ENCODE results near the gene SUPT5H.
A peak's percentile ranks its signal among the peaks of the same experiment; 100 is the strongest.

The SUPT5H gene

DNA sequence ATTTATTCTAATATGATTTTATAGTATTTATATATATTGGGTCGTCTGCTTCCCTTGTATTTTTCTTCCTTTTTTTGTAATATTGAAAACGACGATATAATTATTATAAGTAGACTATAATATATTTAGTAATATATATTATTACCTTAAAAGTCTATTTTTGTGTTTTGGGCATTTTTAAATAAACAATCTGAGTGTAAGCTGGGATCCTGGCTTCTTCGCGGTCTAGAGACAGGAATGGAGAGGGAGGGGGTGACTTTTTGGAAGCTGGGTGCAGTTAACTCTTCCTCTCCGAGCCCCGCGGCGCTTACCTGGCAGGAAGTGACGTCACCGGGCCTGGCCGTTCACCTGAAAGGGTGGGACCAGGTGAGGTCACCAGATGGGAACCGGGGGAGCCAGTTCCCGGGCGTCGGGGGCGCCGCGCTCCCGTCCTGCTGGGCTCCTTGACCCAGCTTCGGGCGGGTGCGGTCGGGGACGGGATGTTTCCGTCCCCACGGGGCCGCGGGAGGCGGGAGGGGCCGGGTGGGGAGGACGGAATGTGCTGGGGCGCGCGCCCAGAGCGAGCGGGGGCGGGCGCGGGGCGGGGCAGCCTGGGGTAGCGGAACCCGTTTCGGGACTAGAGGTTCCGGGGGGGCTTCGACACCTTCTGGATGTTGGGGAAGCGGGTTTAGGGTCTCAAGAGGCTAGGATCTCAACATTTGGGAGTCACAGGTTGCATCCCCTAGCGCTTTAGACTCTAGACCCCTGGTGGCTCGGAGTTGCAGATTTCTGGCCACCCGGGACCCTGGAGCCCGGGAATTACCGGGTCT is 36.0 kb upstream of the SUPT5H start:
- peak; percentile 59 for DNase-seq

DNA sequence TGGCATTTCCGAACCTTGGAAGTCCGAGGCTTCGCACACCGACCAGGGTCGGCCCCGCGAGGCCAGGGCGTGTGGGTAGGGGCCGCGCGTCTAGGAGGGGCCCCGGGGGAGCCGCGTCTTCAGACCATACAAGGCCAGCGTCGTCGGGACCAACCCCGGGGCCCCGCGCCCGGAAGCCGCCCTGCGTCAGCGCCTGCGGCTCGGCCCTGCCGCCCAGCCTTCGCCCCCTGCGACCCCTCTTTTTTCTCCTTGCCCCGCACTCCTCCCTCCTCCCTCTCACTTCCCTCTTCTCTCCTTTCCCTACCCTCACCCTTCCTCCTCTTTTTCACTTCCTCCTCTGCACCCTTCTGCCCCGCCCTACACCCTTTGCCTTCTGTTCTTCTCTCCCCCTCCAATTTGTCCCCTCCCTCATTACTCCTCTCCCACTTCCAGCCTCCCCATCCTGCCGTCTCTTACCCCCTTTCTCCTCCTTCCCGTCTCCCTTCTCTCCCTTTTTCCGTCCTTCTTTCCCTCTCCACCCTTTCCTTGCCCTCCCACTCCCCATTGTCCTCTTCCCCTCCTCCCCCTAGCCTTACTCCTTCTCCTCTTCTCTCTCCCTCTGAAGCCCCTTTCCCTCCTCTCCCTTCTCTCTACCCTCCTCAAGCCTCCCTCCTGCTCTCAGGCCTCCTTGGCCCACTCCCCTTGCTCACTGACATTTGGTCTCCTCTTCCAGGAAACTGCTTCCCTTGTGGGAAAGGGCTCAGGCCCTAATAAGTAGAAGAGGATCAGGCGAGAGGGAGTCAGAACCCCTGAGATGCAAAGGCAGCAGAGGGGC is 35.2 kb upstream of the SUPT5H start:
- peak; percentile 57 for DNase-seq

DNA sequence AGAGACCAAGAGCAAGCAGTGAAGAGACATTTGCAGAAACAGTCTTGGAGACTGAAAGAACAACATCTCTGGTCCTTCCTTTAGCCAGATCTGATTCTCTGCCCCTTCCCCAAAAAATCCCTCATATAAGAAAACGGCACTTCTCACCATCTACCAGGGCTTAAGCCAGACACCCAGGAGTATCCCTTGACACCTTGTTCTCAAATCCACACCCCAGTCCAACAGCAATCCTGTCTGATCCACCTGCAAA is 34.6 kb upstream of the SUPT5H start:
- no peak for DNase-seq

DNA sequence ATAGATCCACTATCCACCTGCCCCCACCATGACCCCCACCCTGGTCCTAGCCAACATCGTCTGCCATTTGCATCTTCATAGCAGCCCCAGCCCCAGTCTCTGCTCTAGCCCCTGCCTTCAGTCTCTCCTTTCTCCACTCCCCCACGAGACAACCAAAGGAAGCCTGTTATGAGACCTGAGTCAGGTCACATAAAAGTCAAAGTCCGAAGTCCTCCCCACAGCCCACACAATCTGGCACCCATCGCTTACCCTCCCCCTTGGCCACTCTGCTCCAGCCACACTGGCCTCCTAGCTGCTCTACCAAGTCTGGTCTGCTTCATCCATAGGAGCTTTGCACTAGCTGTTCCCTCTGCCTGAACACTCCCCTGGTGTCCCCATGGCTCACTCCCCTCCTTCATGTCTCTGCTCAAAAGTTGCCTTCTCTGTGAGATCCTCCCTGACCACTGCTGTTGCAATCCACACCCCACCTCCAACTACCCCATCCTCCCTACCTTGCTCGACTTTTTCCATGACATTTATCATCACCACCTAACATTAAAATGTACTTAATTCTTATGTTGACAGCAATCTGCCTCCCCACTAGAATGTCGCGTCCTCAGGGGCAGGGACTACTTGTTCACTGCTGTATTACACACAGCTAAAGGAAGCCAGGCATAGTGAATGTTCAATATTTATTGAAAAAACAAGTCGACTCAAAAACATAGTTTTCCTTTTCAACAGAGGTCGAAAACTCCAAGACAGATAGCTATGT is 34.1 kb upstream of the SUPT5H start:
- DNase-seq = no peak

DNA sequence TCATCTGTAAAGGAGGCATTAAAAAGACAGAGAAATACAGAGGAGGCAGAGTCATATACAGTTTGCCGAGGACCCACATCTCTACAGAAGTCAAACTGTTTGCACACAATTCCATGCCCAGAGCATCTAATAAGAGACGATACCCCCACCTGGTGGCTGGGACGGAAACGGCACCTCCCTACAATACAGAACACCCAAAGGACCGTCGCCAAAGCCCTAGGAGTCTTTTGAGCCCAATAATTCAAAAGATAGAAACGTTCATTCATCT is 33.6 kb upstream of the SUPT5H start:
- DNase-seq = peak; percentile 92

DNA sequence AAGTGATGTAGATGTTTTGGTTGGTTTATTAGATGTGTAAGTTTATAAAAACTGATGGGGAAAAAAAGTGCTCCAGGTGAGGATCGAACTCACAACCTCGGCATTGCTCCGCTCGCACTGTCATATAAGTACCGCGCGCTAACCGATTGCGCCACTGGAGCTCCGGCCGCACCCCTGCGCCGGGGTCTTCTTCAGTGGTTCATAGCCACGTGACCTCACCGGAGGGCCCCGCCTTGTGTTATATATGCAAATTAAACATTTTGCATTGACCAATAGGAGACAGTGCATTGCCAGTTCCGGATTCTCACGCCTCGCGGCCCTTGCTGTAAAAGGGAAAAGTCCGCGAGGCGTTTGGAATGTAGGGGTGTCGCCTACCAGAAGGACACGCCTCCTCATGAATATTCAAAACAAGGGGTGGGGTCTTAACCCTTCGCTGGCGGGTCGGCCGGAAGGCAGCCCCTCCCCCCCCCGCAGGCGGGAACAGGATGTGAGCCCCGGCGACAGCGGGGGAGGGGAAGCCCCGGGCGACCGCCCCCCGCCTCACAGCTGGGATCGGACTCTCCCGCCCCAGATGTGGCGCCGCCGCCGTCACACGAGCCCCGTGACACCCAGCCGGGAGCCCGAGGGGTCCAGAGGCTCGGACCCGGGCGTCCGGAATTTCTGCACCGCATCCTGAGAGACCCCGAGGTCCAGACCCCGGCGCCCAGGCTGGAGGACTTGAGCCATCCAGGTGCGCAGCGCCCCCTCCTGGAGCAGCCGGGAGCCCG is 33.1 kb upstream of the SUPT5H start, which contains the start of gene PLEKHG2:
Gene PLEKHG2, plus strand, starts transcription at position 570 of the 767 bp plus-strand sequence. CDS start 1,418 bp downstream, outside the sequence.
- peak; percentile 100 for DNase-seq

DNA sequence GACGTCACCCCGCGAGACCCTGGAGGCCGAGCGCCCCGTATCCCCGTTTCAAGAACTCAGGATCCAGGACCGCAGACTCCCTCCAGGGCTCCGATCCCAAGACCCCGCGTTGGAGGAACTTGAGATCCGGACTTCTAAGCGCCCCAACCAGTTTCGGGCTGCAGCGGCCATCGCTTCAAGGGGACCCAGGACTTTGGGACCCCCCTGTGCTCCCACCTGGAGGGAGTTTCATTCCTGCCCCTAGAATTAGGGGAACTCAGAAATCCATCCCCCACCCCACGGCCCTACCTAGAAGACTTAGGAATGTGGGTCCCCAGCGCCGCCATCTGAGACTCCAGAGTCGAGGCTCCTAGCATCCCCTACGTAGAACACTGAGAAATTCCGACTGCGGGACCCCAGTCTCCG is 32.5 kb upstream of the SUPT5H start:
- DNase-seq = no peak

DNA sequence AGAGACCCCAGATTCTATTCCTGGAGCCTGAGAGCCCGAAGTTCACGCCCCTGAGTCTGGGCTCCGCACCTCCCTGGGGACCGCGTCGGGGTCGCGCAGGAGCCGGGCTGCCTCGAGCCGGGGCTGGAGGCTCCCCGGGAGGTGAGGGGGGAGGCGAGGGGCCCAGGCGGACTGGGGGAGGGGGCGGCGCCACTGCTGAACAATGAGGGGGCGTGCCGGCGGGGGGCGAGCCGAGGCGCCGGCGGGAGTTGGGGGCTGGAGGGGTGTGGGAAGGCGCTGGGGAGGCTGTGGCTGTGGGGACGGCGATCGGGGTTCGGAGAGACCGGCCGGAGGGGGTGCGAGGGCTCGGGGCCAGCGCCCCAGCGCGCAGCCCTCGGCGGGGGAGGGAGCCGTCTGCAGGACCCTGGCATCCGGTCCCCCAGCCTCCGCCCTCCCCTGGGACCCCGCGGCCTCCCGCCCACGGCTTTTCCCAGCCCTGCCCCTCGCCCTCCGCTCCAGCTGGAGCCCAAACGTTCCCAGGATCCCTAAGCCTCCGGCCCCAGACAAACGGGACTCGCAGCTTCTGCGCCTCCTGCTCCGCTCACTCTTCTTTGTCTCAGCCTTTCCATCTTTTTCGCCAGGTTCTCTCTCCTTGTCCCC is 32.0 kb upstream of the SUPT5H start:
- DNase-seq = peak; percentile 64

DNA sequence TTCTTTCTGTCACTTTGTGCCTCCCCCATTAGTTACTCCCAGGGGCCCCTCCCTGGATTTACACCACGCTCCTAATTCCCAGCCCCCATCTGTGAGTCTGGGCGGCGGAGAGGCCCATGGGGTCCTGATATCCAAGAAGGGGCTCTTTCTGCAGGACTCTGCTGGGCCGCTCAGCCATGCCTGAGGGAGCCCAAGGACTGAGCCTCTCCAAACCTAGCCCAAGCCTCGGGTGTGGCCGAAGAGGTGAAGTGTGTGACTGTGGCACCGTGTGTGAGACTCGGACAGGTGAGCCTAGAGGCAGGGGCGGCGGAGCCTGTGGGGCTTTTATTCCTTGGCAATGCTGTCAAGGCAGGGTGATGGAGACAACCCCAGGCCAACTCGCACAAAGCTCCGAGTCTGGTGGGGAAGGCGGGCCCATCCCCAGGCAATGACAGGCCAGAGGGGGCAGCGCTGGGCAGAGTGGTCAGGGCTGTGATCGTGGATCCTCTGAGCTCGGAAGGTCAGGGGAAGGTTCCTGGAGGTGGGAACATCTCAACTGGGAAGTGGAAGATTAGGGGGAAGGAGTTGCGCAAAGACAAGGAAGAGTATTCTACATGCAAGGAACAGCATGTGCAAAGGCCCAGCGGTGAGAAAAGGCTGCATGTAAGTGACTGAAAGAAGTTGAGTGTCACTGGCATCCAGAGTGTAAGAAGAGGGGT is 31.3 kb upstream of the SUPT5H start:
- no peak for DNase-seq

DNA sequence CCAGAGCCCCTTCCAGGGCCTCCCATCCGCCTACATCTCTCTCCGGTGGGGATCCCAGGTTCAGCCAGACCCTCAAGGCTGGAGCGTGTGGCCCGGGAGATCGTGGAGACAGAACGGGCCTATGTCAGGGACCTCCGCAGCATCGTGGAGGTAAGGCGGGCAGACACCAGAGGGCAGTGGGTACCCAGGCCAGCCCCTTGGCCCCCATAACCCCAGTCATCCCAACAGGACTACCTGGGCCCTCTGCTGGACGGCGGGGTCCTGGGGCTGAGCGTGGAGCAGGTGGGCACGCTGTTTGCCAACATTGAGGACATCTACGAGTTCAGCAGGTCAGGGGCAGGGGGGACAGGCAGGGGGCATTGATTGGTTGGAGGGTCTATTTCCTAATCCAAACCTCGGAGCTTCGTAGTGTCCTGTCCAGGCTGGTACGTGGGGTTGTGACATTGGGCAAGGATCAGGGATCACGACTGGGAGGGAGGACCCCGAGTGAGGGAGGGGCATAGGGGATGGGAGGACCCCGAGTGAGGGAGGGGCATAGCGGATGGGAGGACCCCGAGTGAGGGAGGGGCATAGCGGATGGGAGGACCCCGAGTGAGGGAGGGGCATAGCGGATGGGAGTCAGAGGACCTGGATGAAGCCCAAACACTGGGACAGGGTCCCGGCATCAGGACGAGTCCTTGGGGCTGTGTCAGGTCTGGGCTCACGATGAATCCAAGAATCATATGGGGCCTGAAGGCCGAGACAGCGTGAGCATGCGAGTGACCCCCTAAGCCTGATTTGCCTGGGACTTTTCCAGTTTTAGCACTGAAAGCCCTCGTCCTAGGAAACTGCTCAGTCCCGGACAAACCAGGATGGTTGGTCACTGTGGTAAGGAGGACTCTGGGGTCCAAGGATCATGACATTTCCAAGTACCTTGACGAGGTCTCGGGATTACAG is 30.0 kb upstream of the SUPT5H start:
- DNase-seq = no peak

DNA sequence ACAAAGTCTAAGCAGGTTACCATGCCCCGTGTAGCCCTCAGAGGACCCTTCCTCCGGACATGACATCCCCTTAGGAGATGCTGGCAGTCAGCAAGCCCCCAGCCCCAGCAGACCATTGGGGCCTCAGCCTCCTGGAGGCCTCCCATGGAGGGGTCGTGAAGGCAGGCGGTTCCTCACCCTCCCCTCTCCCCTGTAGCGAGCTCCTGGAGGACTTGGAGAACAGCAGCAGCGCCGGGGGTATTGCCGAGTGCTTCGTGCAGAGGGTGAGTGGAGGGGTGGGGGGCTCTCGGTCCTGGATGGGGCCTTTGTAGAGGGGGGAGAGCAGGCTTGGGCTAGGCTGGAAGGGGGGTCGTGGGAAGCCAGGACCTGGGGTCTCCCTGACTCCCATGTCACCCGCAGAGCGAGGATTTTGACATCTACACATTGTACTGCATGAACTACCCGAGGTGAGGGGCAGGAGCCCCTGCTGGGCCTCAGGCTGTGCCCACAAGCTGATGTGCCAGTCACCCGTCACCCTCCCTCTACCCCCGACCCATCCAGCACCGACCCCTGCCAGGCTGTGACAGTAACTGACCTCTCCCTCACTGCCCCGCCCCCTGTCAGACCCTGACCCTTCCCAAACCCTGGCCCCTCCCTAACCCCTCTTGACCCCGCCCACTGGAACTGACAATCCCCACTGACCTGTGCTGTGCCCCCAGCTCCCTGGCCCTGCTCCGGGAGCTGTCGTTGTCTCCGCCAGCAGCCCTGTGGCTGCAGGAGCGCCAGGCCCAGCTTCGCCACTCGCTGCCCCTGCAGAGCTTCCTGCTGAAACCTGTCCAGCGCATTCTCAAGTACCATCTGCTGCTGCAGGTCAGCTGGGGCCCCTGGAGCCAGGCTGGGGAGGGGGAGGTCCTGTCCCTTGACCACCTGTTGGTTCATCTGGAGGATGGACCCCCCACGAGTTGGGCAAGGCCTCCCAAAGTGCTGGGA is 28.9 kb upstream of the SUPT5H start:
- no peak for DNase-seq

DNA sequence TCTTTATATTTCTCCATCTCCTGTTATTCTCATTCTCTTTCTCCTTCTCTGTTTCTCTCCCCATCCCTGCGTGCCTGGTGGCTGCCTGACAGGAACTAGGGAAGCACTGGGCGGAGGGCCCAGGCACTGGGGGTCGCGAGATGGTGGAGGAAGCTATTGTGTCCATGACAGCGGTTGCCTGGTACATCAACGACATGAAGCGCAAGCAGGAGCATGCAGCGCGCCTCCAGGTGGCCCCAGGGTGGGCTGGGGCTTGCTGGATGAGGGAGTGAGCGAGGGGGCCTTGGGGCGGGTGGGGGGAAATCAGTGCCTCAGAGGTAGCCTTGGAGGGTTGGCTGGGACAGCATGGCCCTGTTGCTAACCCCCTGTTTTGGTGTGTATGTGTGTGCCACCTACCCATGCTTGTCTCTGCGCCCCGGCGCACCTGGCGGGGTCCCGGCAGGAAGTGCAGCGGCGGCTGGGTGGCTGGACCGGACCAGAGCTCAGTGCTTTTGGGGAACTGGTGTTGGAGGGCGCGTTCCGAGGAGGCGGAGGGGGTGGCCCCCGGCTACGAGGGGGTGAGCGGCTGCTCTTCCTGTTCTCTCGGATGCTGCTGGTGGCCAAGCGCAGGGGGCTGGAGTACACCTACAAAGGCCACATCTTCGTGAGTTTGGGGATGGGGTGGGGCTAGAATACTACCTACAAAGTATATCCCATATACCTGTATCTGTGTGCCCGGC is 27.8 kb upstream of the SUPT5H start:
- DNase-seq = no peak

DNA sequence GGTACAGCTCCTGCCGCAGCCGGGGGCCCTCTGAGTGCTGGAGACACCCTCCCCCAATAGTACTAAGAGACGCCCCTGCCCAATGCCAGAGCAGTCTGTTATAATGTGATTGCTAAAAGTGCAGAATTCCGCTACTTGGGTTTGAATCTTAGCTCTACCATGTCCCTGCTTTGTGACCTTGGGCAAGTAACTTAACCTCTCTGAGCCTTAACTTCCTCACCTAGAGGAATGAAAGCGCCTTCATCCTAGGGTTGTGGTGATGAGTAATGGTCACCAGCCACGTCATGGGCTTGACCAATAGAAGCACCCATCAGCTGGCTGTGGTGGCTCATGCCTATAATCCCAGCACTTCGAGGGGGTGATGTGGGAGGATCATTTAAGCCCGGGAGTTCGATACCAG is 26.4 kb upstream of the SUPT5H start:
- DNase-seq = no peak

DNA sequence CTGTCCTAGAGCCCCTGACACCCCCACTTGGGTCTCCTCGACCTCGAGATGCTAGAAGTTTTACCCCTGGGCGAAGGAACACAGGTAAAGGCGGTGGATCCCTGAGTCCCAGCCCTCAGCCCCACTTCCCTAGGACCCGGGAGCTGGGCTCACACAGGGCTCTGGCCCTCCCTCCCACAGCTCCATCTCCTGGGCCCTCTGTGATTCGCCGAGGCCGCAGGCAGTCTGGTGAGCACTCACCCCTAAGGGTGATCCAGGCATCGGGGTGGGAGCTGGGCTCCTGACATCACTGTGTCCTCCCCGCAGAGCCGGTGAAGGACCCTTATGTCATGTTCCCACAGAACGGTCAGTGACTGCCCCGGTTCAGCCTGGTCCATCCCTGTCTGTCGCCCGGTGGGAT is 24.6 kb upstream of the SUPT5H start:
- no peak for DNase-seq

DNA sequence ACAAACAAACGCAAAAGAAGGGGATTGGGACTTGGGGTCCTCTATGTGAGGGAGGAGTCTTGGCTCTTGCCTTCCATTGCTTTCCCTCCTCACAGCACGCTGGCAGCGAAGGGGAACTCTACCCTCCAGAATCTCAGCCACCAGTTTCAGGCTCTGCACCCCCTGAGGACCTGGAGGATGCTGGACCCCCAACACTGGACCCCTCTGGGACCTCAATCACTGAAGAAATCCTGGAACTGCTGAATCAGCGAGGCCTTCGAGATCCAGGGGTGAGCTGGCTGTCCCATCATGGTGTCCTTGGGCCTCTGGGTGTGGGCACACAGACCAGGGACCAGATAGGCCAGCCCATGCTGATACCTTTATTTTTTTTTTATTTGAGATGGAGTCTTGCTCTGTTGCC is 23.4 kb upstream of the SUPT5H start:
- no peak for DNase-seq

DNA sequence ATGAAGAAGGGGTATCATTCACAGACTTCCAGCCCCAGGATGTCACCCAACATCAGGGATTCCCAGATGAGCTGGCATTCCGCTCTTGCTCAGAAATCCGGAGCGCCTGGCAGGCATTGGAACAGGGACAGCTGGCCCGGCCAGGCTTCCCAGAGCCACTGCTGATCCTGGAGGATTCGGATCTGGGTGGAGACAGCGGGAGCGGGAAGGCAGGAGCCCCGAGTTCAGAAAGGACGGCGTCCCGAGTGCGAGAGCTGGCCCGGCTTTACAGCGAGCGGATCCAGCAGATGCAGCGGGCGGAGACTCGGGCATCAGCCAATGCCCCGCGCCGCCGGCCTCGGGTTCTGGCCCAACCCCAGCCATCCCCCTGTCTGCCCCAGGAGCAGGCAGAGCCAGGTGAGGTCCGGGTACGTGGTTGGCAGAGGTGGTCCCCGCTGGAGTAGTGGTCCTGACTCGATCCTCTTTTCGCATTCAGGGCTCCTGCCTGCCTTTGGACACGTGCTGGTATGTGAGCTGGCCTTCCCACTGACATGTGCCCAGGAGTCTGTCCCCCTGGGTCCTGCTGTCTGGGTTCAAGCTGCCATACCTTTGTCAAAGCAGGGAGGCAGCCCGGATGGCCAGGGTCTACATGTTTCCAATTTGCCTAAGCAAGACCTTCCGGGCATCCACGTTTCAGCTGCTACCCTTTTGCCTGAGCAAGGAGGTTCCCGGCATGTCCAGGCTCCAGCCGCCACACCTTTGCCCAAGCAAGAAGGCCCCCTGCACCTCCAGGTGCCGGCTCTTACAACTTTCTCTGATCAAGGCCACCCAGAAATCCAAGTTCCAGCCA is 21.9 kb upstream of the SUPT5H start:
- no peak for DNase-seq

DNA sequence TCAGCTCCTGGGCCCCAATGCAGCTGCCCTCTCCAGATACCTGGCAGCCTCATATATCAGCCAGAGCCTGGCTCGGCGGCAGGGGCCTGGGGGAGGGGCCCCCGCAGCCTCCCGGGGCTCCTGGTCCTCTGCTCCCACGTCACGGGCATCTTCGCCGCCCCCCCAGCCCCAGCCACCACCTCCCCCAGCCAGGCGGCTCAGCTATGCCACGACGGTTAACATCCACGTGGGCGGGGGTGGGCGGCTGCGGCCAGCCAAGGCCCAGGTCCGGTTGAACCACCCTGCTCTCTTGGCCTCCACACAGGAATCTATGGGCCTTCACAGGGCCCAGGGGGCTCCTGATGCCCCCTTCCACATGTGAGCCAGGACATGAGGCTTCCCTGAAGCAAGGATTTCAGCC is 20.4 kb upstream of the SUPT5H start:
- DNase-seq = no peak

DNA sequence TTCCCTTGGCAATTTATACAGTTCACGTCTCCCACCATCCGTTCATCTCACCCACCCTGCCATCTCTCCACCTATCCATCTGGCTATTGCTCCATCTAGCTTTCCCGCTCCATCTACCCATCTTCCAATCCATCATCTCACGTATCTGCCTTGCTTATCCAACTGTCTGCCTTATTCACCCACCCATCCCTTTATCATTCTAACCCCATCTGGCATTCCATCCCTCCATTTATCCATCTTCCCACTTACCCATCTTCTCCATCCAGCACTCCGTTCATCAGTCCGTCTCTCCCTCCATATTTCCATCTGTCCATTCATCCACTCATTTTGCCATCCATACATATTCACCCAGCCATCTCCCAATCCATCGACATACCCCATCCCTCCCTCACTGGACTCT is 19.6 kb upstream of the SUPT5H start:
- DNase-seq = no peak
